ENCODE results near the gene XRRA1.

Gene XRRA1

GRCh38 chr11:74871037-74871436, 77.9 kb downstream of the XRRA1 start:
- no peak overlapping the region for H3K4me3 ChIP-seq (ENCODE audit: low read depth, low read length)
- in situ Hi-C loops (cut with HindIII; ENCODE audit: low sequenced_read_pairs), result no loop called here
- TF ChIP-seq CTCF (IDR thresholded peaks at IDR 0.05; ENCODE audit: low read depth, low read length), result no peak
- DNase-seq (ENCODE audit: low read depth, low spot score), result no peak

- TF ChIP-seq CTCF (IDR thresholded peaks at IDR 0.05; ENCODE audit: low read depth, low read length), result peak; percentile 37
- in situ Hi-C loops (cut with HindIII; ENCODE audit: low sequenced_read_pairs), result no loop called here
- H3K4me3 ChIP-seq (ENCODE audit: low read depth, low read length), result no peak overlapping the region
- peak; percentile 44 for DNase-seq (ENCODE audit: low read depth, low spot score)
Measured at GRCh38 chr11:74870485-74870884, 78.4 kb downstream of the XRRA1 start.

- TF ChIP-seq CTCF (IDR thresholded peaks at IDR 0.05; ENCODE audit: low read depth, low read length), result no peak
- in situ Hi-C loops (cut with HindIII; ENCODE audit: low sequenced_read_pairs), result no loop called here
- DNase-seq (ENCODE audit: low read depth, low spot score), result no peak
- H3K4me3 ChIP-seq (ENCODE audit: low read depth, low read length), result no peak overlapping the region
Measured at GRCh38 chr11:74866557-74866956, 82.3 kb downstream of the XRRA1 start.

GRCh38 chr11:74863410-74863809, 85.5 kb downstream of the XRRA1 start:
- no peak for DNase-seq (ENCODE audit: low read depth, low spot score)
- no peak for TF ChIP-seq CTCF (IDR thresholded peaks at IDR 0.05; ENCODE audit: low read depth, low read length)
- no peak overlapping the region for H3K4me3 ChIP-seq (ENCODE audit: low read depth, low read length)
- in situ Hi-C loops (cut with HindIII; ENCODE audit: low sequenced_read_pairs), result no loop called here

GRCh38 chr11:74860743-74861142, 88.1 kb downstream of the XRRA1 start:
- DNase-seq (ENCODE audit: low read depth, low spot score), result no peak
- in situ Hi-C loops (cut with HindIII; ENCODE audit: low sequenced_read_pairs), result no loop called here
- TF ChIP-seq CTCF (IDR thresholded peaks at IDR 0.05; ENCODE audit: low read depth, low read length), result no peak
- H3K4me3 ChIP-seq (ENCODE audit: low read depth, low read length), result no peak overlapping the region

GRCh38 chr11:74853223-74853622, 95.7 kb downstream of the XRRA1 start:
- no peak for DNase-seq (ENCODE audit: low read depth, low spot score)
- no peak overlapping the region for H3K4me3 ChIP-seq (ENCODE audit: low read depth, low read length)
- TF ChIP-seq CTCF (IDR thresholded peaks at IDR 0.05; ENCODE audit: low read depth, low read length), result no peak
- in situ Hi-C loops (cut with HindIII; ENCODE audit: low sequenced_read_pairs), result no loop called here
